Activated B cell treated with CpG ODN at 0.5 μM for 24 hours (primary cell): ENCODE data around the gene OR2A14. TPM values are rescaled to one million over a fixed set of nuclear protein-coding genes. Genes with fewer than 3 reads are reported as not detected.

Experiments
- ATAC-seq: fragments of 200-7000 bp; cut with Tn5 transposase; one replicate; pipeline ENCODE4 v1.10.0; 2021; ENCODE audit warnings: low read depth, mild to moderate bottlenecking, moderate library complexity
- CTCF ChIA-PET: fragments of 350-600 bp; sonication (Branson Sonifier 250); formaldehyde crosslinking; loops from one replicate; lab custom pipeline; 2021; ENCODE audit warnings: antibody characterized with exemption; lab: Charles Lee
- POLR2A ChIA-PET: fragments of 350-600 bp; sonication (Branson Sonifier 250); formaldehyde crosslinking; loops from one replicate; lab custom pipeline; 2021; ENCODE audit warnings: antibody characterized with exemption; lab: Charles Lee
- DNase-seq: peaks from one replicate; pipeline ENCODE4 v3.0.0; 2022
- H3K27ac Mint-ChIP-seq: one replicate; pipeline ENCODE4 v1.8.0; 2020; ENCODE audit warnings: mixed read lengths
- H3K27me3 Mint-ChIP-seq: one replicate; pipeline ENCODE4 v1.8.0; 2021; ENCODE audit warnings: mixed read lengths
- H3K36me3 Mint-ChIP-seq: one replicate; pipeline ENCODE4 v1.8.0; 2021; ENCODE audit warnings: low read depth, mixed read lengths
- H3K4me1 Mint-ChIP-seq: one replicate; pipeline ENCODE4 v1.8.0; 2021; ENCODE audit warnings: mixed read lengths
- H3K4me3 Mint-ChIP-seq: one replicate; pipeline ENCODE4 v1.8.0; 2020; ENCODE audit warnings: mild to moderate bottlenecking, mixed read lengths
- H3K9me3 Mint-ChIP-seq: one replicate; pipeline ENCODE4 v1.8.0; 2020; ENCODE audit warnings: mixed read lengths
- CTCF ChIP-seq: fragments of 200-600 bp; IDR thresholded peaks from one replicate; pipeline ENCODE4 v1.8.0; 2022; ENCODE audit warnings: antibody characterized with exemption, mild to moderate bottlenecking
- intact Hi-C: fragments of 100-400 bp; cut with micrococcal nuclease; formaldehyde crosslinking; loops from one replicate; pipeline ENCODE4 v1.15.1; 2024
- total RNA-seq: library from RNA; stranded (reverse); gene quantifications from 2 replicates; pipeline ENCODE4 v1.2.3, GENCODE V29; 2022

OR2A14 gene
- total RNA-seq = not detected in 2 replicates

GRCh38 chr7:144122876-144123275 is at the start of gene OR2A14:
Gene OR2A14, plus strand, starts transcription at chr7:144123176. Its CDS starts 5,937 bp downstream, at chr7:144129113.
- Mint-ChIP-seq H3K4me1 (no peaks in the 10 kb centered on the region), H3K9me3 (no peaks in the 10 kb centered on the region), H3K27ac (no peak within 1 kb of the TSS), H3K27me3 (no peaks in the 10 kb centered on the region), H3K36me3 (no peaks in the 10 kb centered on the region), H3K4me3 (no peak within 1 kb of the TSS)
- ChIA-PET CTCF (no interaction called here), POLR2A (no interaction called here)
- ATAC-seq (no peak), DNase-seq (no peak)
- no peak for TF ChIP-seq CTCF
- intact Hi-C loops = no loop called here

- Mint-ChIP-seq H3K27ac (no peak overlapping the region), H3K36me3 (no peaks in the 10 kb centered on the region), H3K4me3 (no peak overlapping the region), H3K9me3 (no peaks in the 10 kb centered on the region), H3K4me1 (no peaks in the 10 kb centered on the region), H3K27me3 (peaks cover 8% of the 10 kb centered on the region)
- TF ChIP-seq CTCF = no peak
- no peak for DNase-seq
- ATAC-seq = no peak
- intact Hi-C loops = no loop called here
- ChIA-PET CTCF (no interaction called here), POLR2A (no interaction called here)
Observed at GRCh38 chr7:144074374-144074773, 48.6 kb upstream of the OR2A14 start.

- H3K36me3 Mint-ChIP-seq = no peaks in the 10 kb centered on the region
- no peak for ATAC-seq
- no peaks in the 10 kb centered on the region for H3K4me1 Mint-ChIP-seq
- POLR2A ChIA-PET = no interaction called here
- no peak within 1 kb of the TSS for H3K4me3 Mint-ChIP-seq
- intact Hi-C loops = no loop called here
- H3K27ac Mint-ChIP-seq = no peak within 1 kb of the TSS
- DNase-seq = no peak
- TF ChIP-seq CTCF = no peak
- peaks cover 4% of the 10 kb centered on the region for H3K9me3 Mint-ChIP-seq
- CTCF ChIA-PET = no interaction called here
- peaks cover 2% of the 10 kb centered on the region for H3K27me3 Mint-ChIP-seq
Observed at GRCh38 chr7:144085978-144086377, 37.0 kb upstream of the OR2A14 start, which contains the start of gene OR2A12. Gene OR2A12, plus strand, starts transcription at chr7:144086278. Its CDS starts 8,830 bp downstream, at chr7:144095108.

GRCh38 chr7:144086730-144087129 is 36.2 kb upstream of the OR2A14 start:
- Mint-ChIP-seq H3K9me3 (peaks cover 4% of the 10 kb centered on the region), H3K36me3 (no peaks in the 10 kb centered on the region), H3K27ac (no peak overlapping the region), H3K4me1 (no peaks in the 10 kb centered on the region), H3K27me3 (peaks cover 2% of the 10 kb centered on the region), H3K4me3 (no peak overlapping the region)
- no peak for DNase-seq
- CTCF ChIA-PET = no interaction called here
- TF ChIP-seq CTCF = no peak
- intact Hi-C loops = no loop called here
- no peak for ATAC-seq
- POLR2A ChIA-PET = no interaction called here

- H3K4me1 Mint-ChIP-seq = no peaks in the 10 kb centered on the region
- no peak overlapping the region for H3K27ac Mint-ChIP-seq
- H3K36me3 Mint-ChIP-seq = no peaks in the 10 kb centered on the region
- no peak for ATAC-seq
- H3K9me3 Mint-ChIP-seq = peaks cover 4% of the 10 kb centered on the region
- no peak for TF ChIP-seq CTCF
- ChIA-PET CTCF (no interaction called here), POLR2A (no interaction called here)
- DNase-seq = no peak
- peaks cover 2% of the 10 kb centered on the region for H3K27me3 Mint-ChIP-seq
- intact Hi-C loops = no loop called here
- H3K4me3 Mint-ChIP-seq = no peak overlapping the region
Observed at GRCh38 chr7:144087230-144087629, 35.7 kb upstream of the OR2A14 start.
